Measurements from ENCODE around the gene HOXD11.

DNA sequence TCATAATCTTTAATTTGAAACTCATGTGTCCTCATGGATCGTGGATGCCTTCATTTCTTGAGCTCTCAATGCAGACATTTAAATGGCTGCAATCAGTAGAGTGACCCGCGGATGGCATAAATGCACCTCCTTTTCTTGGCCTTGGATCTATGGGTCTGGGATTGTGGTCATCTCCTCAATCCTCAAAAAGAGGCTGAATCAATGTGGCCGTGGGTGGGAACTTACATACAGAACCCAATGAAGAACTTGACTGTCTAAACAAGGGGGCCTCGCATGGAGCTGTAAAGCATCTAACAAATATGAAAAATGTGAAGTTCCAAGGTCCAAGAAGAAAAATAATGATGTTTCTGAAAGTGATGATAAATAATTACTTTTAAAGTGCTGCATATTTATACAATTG, 11.7 kb upstream of the HOXD11 start:
- TF ChIP-seq, protein P1, sequence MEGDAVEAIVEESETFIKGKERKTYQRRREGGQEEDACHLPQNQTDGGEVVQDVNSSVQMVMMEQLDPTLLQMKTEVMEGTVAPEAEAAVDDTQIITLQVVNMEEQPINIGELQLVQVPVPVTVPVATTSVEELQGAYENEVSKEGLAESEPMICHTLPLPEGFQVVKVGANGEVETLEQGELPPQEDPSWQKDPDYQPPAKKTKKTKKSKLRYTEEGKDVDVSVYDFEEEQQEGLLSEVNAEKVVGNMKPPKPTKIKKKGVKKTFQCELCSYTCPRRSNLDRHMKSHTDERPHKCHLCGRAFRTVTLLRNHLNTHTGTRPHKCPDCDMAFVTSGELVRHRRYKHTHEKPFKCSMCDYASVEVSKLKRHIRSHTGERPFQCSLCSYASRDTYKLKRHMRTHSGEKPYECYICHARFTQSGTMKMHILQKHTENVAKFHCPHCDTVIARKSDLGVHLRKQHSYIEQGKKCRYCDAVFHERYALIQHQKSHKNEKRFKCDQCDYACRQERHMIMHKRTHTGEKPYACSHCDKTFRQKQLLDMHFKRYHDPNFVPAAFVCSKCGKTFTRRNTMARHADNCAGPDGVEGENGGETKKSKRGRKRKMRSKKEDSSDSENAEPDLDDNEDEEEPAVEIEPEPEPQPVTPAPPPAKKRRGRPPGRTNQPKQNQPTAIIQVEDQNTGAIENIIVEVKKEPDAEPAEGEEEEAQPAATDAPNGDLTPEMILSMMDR (IDR thresholded peaks at IDR 0.05; ENCODE audit: borderline replicate concordance, extremely low read depth, low read length, poor library complexity, severe bottlenecking): no peak
- no peak for TF ChIP-seq EZH2 (IDR thresholded peaks at IDR 0.05; ENCODE audit: borderline replicate concordance, low read depth, low read length, severe bottlenecking)

Data from DND-41 (cell line).